ENCODE measurements around the gene DRD3.

The DRD3 gene

GRCh38 chr3:114178770-114179368 is at the start of gene DRD3:
TSS of gene DRD3 (minus strand) at chr3:114179052. CDS start at chr3:114171992, 7,060 bp downstream.
- H3K4me1 Mint-ChIP-seq, result peaks cover 3% of the 10 kb centered on the region
- DNase-seq, result peak; percentile 22
- H3K36me3 Mint-ChIP-seq (ENCODE audit: low read depth), result no peaks in the 10 kb centered on the region
- H3K27ac Mint-ChIP-seq, result no peak within 1 kb of the TSS
- no peak within 1 kb of the TSS for H3K4me3 Mint-ChIP-seq
- peaks cover 6% of the 10 kb centered on the region for H3K27me3 Mint-ChIP-seq
- no peak for ATAC-seq
- H3K9me3 Mint-ChIP-seq, result peaks cover 8% of the 10 kb centered on the region

- Mint-ChIP-seq H3K4me1 (peaks cover 33% of the 10 kb centered on the region), H3K9me3 (peaks cover 25% of the 10 kb centered on the region), H3K4me3 (peak overlapping the region; percentile 8), H3K27me3 (no peaks in the 10 kb centered on the region), H3K27ac (no peak overlapping the region), H3K36me3 (ENCODE audit: low read depth) (peaks cover 54% of the 10 kb centered on the region)
- DNase-seq (no peak), ATAC-seq (no peak)
These were observed 48.2 kb upstream of the DRD3 start for GRCh38 chr3:114227076-114227475.

- DNase-seq (no peak), ATAC-seq (no peak)
- Mint-ChIP-seq H3K36me3 (ENCODE audit: low read depth) (peaks cover 59% of the 10 kb centered on the region), H3K9me3 (peaks cover 25% of the 10 kb centered on the region), H3K27ac (no peak overlapping the region), H3K4me1 (peaks cover 25% of the 10 kb centered on the region), H3K4me3 (peak overlapping the region; percentile 41), H3K27me3 (no peaks in the 10 kb centered on the region)
These were observed 47.5 kb upstream of the DRD3 start for GRCh38 chr3:114226313-114226712.

DNA sequence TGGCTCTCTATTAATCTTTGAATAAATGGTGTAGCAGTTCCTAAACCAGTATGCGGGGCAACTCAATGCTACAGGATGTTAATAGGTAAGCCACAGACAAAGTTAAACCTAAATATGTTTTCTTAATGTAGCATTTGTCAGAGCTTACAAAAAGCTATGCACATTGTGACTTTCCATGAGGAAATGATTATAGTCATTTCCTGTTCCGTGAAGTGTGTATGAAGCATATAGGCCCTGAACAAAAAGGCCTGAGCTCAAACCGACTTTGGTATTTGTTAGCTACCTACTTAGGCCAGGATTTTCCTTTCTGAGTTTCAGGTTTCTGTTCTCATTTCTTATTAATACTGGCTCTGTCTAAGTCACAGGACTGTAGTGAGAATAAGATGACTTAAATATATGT is 44.3 kb upstream of the DRD3 start:
- Mint-ChIP-seq H3K27me3 (no peaks in the 10 kb centered on the region), H3K4me1 (no peaks in the 10 kb centered on the region), H3K4me3 (peak overlapping the region; percentile 30), H3K27ac (no peak overlapping the region), H3K36me3 (ENCODE audit: low read depth) (peaks cover 57% of the 10 kb centered on the region), H3K9me3 (peaks cover 25% of the 10 kb centered on the region)
- DNase-seq, result no peak
- peak; percentile 79 for ATAC-seq

- ATAC-seq (peak; percentile 0), DNase-seq (no peak)
- peaks cover 25% of the 10 kb centered on the region for H3K9me3 Mint-ChIP-seq
- H3K4me1 Mint-ChIP-seq, result no peaks in the 10 kb centered on the region
- H3K27ac Mint-ChIP-seq, result no peak overlapping the region
- no peaks in the 10 kb centered on the region for H3K27me3 Mint-ChIP-seq
- H3K4me3 Mint-ChIP-seq, result peak overlapping the region; percentile 72
- peaks cover 58% of the 10 kb centered on the region for H3K36me3 Mint-ChIP-seq (ENCODE audit: low read depth)
These were observed 43.0 kb upstream of the DRD3 start for GRCh38 chr3:114221881-114222264.

DNA sequence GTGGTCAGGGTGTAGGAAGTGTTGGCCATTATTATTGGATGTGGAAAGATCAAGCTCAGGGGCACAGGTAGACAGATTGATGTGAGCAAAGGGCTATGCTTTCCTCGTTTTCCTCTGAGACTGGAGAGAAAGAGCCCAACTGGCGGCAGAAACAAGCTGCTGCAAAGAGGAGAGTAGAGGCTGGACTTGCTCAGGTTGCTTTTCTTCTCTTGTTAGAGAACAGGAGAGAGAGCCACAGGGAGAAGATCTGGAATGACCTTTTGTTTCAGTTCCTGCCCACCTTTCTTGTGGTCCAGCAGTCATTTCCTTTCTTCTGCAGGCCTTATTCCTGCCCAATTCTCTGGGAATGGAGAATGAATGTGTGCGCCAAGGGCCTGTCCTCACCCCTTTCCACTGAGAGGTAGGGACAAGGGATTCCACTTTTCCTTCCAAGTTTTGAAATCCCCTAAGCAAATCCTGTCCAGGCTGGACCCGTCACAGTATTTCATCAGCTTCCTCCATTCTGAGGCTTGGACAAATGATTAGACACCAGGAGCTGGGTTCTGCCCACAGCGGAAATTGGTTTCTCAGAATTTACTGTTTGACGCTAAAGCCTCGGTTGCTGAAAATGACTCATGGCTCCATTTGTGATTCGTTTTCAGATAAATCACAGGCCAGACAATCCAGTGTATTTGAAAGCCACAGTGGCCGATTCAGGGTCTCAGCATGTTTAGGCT is 42.5 kb upstream of the DRD3 start:
- peaks cover 25% of the 10 kb centered on the region for H3K9me3 Mint-ChIP-seq
- H3K27me3 Mint-ChIP-seq, result no peaks in the 10 kb centered on the region
- ATAC-seq, result peak; percentile 40
- H3K36me3 Mint-ChIP-seq (ENCODE audit: low read depth), result peaks cover 54% of the 10 kb centered on the region
- H3K27ac Mint-ChIP-seq, result no peak overlapping the region
- peak; percentile 56 for DNase-seq
- peak overlapping the region; percentile 72 for H3K4me3 Mint-ChIP-seq
- H3K4me1 Mint-ChIP-seq, result no peaks in the 10 kb centered on the region

DNA sequence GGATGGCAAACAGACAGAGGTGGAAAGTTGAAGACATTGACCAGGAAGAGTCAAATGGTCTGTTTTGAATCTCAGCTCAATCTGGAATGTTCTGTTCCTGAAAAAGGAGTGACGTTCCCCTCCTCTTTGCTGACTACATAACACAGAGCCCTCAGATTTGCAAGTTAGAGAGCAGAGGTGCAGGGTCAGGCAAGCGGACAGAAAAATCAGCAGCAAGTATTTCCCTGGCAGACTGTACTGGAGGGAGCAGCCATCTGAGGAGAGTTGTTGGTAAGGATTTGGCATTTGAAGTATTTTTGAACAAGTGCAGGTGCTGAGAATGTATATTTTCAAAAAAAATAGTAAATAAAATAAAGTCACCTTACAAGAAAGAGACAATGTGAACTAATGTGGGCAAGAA is 40.9 kb upstream of the DRD3 start:
- Mint-ChIP-seq H3K36me3 (ENCODE audit: low read depth) (peaks cover 38% of the 10 kb centered on the region), H3K9me3 (peaks cover 11% of the 10 kb centered on the region), H3K4me1 (no peaks in the 10 kb centered on the region), H3K27me3 (no peaks in the 10 kb centered on the region), H3K4me3 (no peak overlapping the region), H3K27ac (no peak overlapping the region)
- ATAC-seq (no peak), DNase-seq (no peak)

GRCh38 chr3:114218578-114219185 is 39.8 kb upstream of the DRD3 start:
- Mint-ChIP-seq H3K27ac (no peak overlapping the region), H3K4me1 (no peaks in the 10 kb centered on the region), H3K27me3 (no peaks in the 10 kb centered on the region), H3K9me3 (peaks cover 4% of the 10 kb centered on the region), H3K4me3 (no peak overlapping the region), H3K36me3 (ENCODE audit: low read depth) (peaks cover 29% of the 10 kb centered on the region)
- no peak for ATAC-seq
- no peak for DNase-seq

DNA sequence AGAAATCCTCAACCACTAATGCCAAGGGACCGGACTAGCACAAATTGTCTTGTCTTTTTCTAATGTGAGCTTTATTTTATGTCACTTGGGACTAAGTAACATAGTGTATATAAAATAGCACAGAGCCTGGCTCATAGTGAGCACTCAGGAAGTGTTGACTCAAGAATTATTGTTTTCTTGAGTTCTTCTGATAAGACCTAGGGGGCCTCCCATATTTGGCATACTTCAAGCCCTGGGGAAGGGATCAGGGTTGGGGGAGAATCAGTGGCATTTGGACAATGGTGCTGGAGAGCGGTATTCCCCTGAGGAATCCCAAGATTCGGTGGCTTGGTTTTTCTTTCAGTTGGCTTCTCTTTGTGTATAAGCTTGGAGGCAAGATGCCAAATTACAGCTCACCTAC is 39.2 kb upstream of the DRD3 start:
- H3K4me3 Mint-ChIP-seq, result no peak overlapping the region
- no peak for ATAC-seq

GRCh38 chr3:114217266-114217665 is 38.4 kb upstream of the DRD3 start:
- Mint-ChIP-seq H3K27me3 (no peaks in the 10 kb centered on the region), H3K4me1 (no peaks in the 10 kb centered on the region), H3K27ac (no peak overlapping the region), H3K36me3 (ENCODE audit: low read depth) (peaks cover 24% of the 10 kb centered on the region), H3K9me3 (no peaks in the 10 kb centered on the region), H3K4me3 (no peak overlapping the region)
- ATAC-seq (no peak), DNase-seq (no peak)

More for the DNA sequence above, 39.2 kb upstream of the DRD3 start:
- H3K4me1 Mint-ChIP-seq, result no peaks in the 10 kb centered on the region
- no peak for DNase-seq
- no peak overlapping the region for H3K27ac Mint-ChIP-seq
- peaks cover 24% of the 10 kb centered on the region for H3K36me3 Mint-ChIP-seq (ENCODE audit: low read depth)
- H3K9me3 Mint-ChIP-seq, result no peaks in the 10 kb centered on the region
- no peaks in the 10 kb centered on the region for H3K27me3 Mint-ChIP-seq

DNA sequence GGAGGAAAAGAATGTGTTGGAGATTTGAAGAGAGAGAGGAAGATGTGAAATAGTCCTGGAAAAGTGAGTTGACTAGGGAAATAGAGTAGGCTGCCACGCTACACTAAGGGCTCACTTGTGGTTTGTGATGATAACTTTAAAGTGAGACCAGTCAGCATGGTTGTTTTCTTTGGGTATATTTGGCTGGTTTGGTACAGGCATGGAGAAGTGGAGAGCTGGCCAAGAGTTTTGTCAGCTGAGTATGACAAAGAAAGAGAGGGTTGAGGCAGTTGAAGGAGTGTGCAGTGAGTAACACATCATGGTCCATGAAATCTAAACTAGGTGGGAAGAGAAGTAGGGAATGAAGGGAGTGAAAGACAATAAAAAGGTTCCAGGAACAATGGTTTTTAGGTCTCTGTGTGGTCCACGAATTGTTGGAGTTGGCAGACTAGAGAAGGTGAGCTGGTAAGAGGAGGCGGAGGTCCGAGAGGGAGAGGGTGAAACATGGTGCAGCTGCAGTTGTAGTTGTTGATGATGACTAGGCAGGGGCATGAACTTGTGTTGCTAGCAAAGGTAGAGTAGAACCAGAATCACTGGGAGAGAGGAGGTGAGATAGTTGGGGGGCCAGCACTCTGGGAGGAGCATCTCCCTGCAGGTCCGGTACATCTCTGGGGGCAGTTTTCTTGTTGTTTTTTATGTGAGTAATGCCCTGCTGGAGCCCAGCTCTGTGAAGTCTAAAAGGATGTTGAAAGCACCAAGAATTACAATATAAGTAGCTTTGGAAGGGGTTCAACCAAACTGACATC is 37.5 kb upstream of the DRD3 start:
- H3K9me3 Mint-ChIP-seq, result no peaks in the 10 kb centered on the region
- DNase-seq, result no peak
- H3K4me3 Mint-ChIP-seq, result no peak overlapping the region
- ATAC-seq, result no peak
- H3K36me3 Mint-ChIP-seq (ENCODE audit: low read depth), result peaks cover 19% of the 10 kb centered on the region
- no peak overlapping the region for H3K27ac Mint-ChIP-seq
- no peaks in the 10 kb centered on the region for H3K4me1 Mint-ChIP-seq
- H3K27me3 Mint-ChIP-seq, result no peaks in the 10 kb centered on the region

GRCh38 chr3:114214542-114215341 is 35.9 kb upstream of the DRD3 start:
- ATAC-seq, result peak; percentile 64
- DNase-seq, result no peak

GRCh38 chr3:114213627-114214541 is 35.0 kb upstream of the DRD3 start:
- no peak overlapping the region for H3K4me3 Mint-ChIP-seq
- no peaks in the 10 kb centered on the region for H3K27me3 Mint-ChIP-seq
- DNase-seq, result peak; percentile 76
- no peak overlapping the region for H3K27ac Mint-ChIP-seq
- peaks cover 9% of the 10 kb centered on the region for H3K9me3 Mint-ChIP-seq
- ATAC-seq, result peak; percentile 81
- H3K4me1 Mint-ChIP-seq, result peaks cover 2% of the 10 kb centered on the region
- peaks cover 18% of the 10 kb centered on the region for H3K36me3 Mint-ChIP-seq (ENCODE audit: low read depth)

More at GRCh38 chr3:114214542-114215341, 35.9 kb upstream of the DRD3 start:
- peaks cover 9% of the 10 kb centered on the region for H3K9me3 Mint-ChIP-seq
- H3K27me3 Mint-ChIP-seq, result no peaks in the 10 kb centered on the region
- no peak overlapping the region for H3K27ac Mint-ChIP-seq
- no peak overlapping the region for H3K4me3 Mint-ChIP-seq
- peaks cover 18% of the 10 kb centered on the region for H3K36me3 Mint-ChIP-seq (ENCODE audit: low read depth)
- no peaks in the 10 kb centered on the region for H3K4me1 Mint-ChIP-seq
